Fibroblast of skin of right biceps (primary cell): ENCODE data around the gene LCE1D.

Source experiments
- DNase-seq: peaks from one replicate; pipeline ENCODE4 v3.0.0-alpha.2; 2013

LCE1D gene

DNA sequence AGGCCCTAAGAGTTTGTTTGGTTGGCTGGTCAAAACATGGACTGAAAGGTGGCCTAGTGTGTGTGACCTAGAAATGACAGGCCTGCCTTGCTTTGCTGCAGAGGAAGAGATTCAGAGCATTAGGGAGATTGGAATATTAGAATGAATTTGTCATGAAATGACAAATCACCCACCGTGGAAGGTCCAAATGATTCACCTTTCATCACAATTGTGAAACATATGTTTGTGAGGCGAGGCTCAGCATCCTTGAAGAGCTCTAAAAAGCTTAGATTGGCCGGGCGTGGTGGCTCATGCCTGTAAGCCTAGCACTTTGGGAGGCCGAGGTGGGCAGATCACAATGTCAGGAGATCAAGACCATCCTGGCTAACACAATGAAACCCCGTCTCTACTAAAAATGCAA is 20.8 kb downstream of the LCE1D start:
- no peak for DNase-seq

DNA sequence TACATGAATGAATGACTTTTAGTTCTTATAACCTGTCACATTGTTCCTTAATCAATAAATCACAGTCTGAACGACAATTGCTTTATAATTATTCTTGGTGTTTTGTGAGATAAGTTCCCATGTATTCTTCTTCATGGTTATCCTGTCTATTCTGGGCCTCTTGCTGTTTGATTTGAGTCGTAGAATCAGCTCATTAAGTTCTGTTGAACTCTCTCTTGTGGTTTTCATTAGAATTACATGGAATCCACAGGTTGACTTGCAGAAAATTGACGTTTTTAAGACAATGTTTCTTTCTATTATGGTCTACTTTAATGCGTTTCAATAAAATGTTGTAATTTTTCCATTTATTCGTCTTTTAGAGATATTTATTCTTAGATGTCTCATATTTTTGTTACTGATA is 26.8 kb downstream of the LCE1D start:
- no peak for DNase-seq

DNA sequence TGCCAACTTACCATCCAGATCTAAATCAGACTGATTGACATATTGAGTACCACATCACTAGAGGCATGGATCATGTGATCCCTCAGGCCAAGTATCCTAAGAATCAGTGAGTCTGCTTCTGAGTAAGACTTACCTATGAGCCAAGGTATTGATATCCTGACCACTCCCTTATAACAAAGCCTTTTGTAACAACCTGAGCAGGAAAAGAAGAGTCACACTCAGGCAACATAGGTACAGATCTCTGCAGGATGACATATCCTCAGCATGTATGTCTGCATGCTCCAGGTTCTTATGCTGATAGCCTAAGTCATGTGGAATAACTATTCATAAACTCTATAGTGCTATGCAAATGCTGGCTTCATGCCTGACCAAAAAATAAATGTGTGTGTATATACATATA is 28.4 kb downstream of the LCE1D start:
- DNase-seq, result no peak

DNA sequence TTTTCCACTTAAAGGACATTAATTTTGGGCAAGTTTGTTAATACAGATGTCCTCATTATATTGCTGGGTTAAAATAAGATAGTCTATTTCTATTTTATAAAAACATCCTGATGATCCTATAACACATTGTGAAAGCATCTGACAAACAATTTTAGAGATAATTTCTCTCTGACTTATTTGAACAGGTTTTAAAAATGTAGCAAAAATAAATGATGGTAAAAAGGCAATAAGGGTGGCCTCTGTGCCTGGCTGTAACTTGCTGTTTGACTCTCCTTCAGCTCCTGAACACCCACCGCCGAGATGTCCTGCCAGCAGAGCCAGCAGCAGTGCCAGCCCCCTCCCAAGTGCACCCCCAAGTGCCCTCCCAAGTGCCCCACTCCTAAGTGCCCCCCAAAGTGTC is 30.7 kb downstream of the LCE1D start, which contains the start of gene LCE1A:
TSS of gene LCE1A (plus strand) at position 301 of the 400 bp plus-strand sequence. CDS start at position 301, 0 bp downstream.
- DNase-seq, result no peak

DNA sequence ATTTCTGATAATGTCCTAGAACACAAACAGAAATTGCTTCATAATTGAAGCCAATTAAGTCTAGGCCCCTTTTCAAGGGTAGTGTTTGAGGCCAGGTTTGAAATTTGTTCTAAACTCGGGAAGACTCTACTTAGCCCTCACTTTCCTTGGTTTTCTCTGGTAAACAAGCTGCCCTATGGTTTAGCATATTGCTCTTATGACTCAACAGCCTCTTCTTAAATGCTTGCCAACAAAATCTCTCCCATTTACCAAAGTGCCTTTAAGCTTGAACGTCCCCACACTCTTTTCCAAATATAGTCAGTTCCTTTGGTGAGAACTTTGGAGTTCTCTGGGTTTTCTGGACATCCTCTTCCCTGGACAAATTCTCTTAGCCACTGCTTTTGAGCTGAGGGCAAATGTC is 40.3 kb downstream of the LCE1D start:
- no peak for DNase-seq

DNA sequence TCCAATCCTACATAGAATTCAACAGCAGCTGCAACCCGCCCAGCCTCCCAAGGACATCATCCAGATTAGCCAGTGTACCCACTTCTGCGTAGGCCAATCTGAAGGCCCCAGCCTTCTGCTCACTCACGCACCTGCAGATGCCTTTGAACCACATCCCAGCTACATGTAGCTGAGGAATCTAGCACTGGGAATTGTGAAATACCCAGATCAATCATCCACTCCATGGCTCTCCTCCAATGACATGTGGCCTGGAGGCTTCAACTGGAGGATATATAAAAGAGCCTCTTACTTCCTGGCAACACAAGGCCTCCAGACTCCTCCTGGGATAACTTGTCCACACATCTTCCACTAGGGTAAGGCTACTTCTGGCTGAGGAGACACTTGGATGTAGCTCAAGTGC is 46.0 kb downstream of the LCE1D start, which contains the start of gene LCE6A:
TSS of gene LCE6A (plus strand) at position 301 of the 400 bp plus-strand sequence. CDS start 665 bp downstream, outside the sequence.
- DNase-seq, result no peak
